SK-N-SH treated with all-trans-retinoic acid at 6 μM for 48 hours (cell line): Measurements from ENCODE around the gene NCL.

Source experiments
- ATAC-seq: fragments of 200-7000 bp; cut with Tn5 transposase; 3 replicates; pipeline ENCODE4 v1.9.1; 2020; ENCODE audit warnings: mild to moderate bottlenecking, moderate library complexity
- ARNTL ChIP-seq: fragments of 450-650 bp; formaldehyde crosslinking; IDR thresholded peaks from 2 replicates; pipeline ENCODE4 v1.5.0; 2020; ENCODE audit warnings: low read depth, mild to moderate bottlenecking, moderate library complexity, borderline replicate concordance
- BACH2 ChIP-seq: fragments of 250-450 bp; sonication (Bioruptor Pico); IDR thresholded peaks from 2 replicates; pipeline ENCODE4 v1.9.0; 2021; ENCODE audit warnings: mild to moderate bottlenecking, borderline replicate concordance
- CREB5 ChIP-seq: fragments of 250-450 bp; sonication (Bioruptor Pico); IDR thresholded peaks from 2 replicates; pipeline ENCODE4 v1.5.1; 2020; ENCODE audit warnings: low read depth, mild to moderate bottlenecking, moderate library complexity
- CSDC2 ChIP-seq: fragments of 250-450 bp; sonication (Bioruptor Pico); IDR thresholded peaks from 2 replicates; pipeline ENCODE4 v1.5.0; 2020; ENCODE audit warnings: mild to moderate bottlenecking, moderate library complexity
- CSRNP3 ChIP-seq: fragments of 250-450 bp; sonication (Bioruptor Pico); IDR thresholded peaks from 2 replicates; pipeline ENCODE4 v1.5.1; 2021; ENCODE audit warnings: mild to moderate bottlenecking, moderate library complexity
- ESRRG ChIP-seq: fragments of 250-450 bp; sonication (Bioruptor Pico); IDR thresholded peaks from 2 replicates; pipeline ENCODE4 v1.6.1; 2021; ENCODE audit warnings: mild to moderate bottlenecking
- GLIS3 ChIP-seq: fragments of 250-450 bp; sonication (Bioruptor Pico); IDR thresholded peaks from 2 replicates; pipeline ENCODE4 v1.5.0; 2020; ENCODE audit warnings: mild to moderate bottlenecking, moderate library complexity
- ISL1 ChIP-seq: fragments of 250-450 bp; sonication (Bioruptor Pico); IDR thresholded peaks from 2 replicates; pipeline ENCODE4 v2.1.2; 2022; ENCODE audit warnings: mild to moderate bottlenecking, moderate library complexity
- OSR1 ChIP-seq: fragments of 250-450 bp; sonication (Bioruptor Pico); IDR thresholded peaks from 2 replicates; pipeline ENCODE4 v1.8.0; 2022; ENCODE audit warnings: moderate library complexity, mild to moderate bottlenecking, inconsistent platforms
- PATZ1 ChIP-seq: fragments of 250-450 bp; sonication (Bioruptor Pico); IDR thresholded peaks from 2 replicates; pipeline ENCODE4 v1.8.0; 2020; ENCODE audit warnings: mild to moderate bottlenecking, moderate library complexity, borderline replicate concordance
- POU6F1 ChIP-seq: fragments of 250-450 bp; sonication (Bioruptor Pico); IDR thresholded peaks from 2 replicates; pipeline ENCODE4 v1.8.0; 2021; ENCODE audit warnings: low read depth, mild to moderate bottlenecking, moderate library complexity, borderline replicate concordance
- PPARA ChIP-seq: fragments of 250-450 bp; sonication (Bioruptor Pico); IDR thresholded peaks from 2 replicates; pipeline ENCODE4 v1.5.0; 2020; ENCODE audit warnings: mild to moderate bottlenecking, borderline replicate concordance
- RARB ChIP-seq: fragments of 250-450 bp; sonication (Bioruptor Pico); IDR thresholded peaks from 2 replicates; pipeline ENCODE4 v1.8.0; 2021; ENCODE audit warnings: mild to moderate bottlenecking, moderate library complexity
- SNAI2 ChIP-seq: fragments of 250-450 bp; sonication (Bioruptor Pico); IDR thresholded peaks from 2 replicates; pipeline ENCODE4 v1.5.0; 2020; ENCODE audit warnings: mild to moderate bottlenecking, moderate library complexity
- TCF4 ChIP-seq: fragments of 250-450 bp; sonication (Bioruptor Pico); IDR thresholded peaks from 2 replicates; pipeline ENCODE4 v1.8.0; 2021; ENCODE audit warnings: mild to moderate bottlenecking, moderate library complexity, borderline replicate concordance
- TOX ChIP-seq: fragments of 250-450 bp; sonication (Bioruptor Pico); IDR thresholded peaks from 2 replicates; pipeline ENCODE4 v1.8.0; 2021; ENCODE audit warnings: mild to moderate bottlenecking, moderate library complexity, borderline replicate concordance
- ZC3H10 ChIP-seq: fragments of 250-450 bp; sonication (Bioruptor Pico); IDR thresholded peaks from 2 replicates; pipeline ENCODE4 v1.5.1; 2021; ENCODE audit warnings: mild to moderate bottlenecking, moderate library complexity
- ZFP3 ChIP-seq: fragments of 250-450 bp; sonication (Bioruptor Pico); IDR thresholded peaks from 2 replicates; pipeline ENCODE4 v1.5.0; 2020; ENCODE audit warnings: mild to moderate bottlenecking, moderate library complexity
- ZFP30 ChIP-seq: fragments of 450-650 bp; formaldehyde crosslinking; IDR thresholded peaks from 2 replicates; pipeline ENCODE4 v1.5.0; 2022; ENCODE audit warnings: mild to moderate bottlenecking, moderate library complexity
- ZNF565 ChIP-seq: fragments of 450-650 bp; formaldehyde crosslinking; conservative IDR thresholded peaks from 2 replicates; pipeline ENCODE4 v1.5.0; 2020; ENCODE audit warnings: low read depth, mild to moderate bottlenecking, moderate library complexity
- ZNF70 ChIP-seq: fragments of 450-650 bp; formaldehyde crosslinking; IDR thresholded peaks from 2 replicates; pipeline ENCODE4 v1.5.0; 2020; ENCODE audit warnings: mild to moderate bottlenecking, moderate library complexity
- TF ChIP-seq, protein P1 (sequence below): fragments of 250-450 bp; sonication (Bioruptor Pico); IDR thresholded peaks from 2 replicates; pipeline ENCODE4 v1.5.0; 2020; ENCODE audit warnings: mild to moderate bottlenecking, moderate library complexity

The NCL gene

GRCh38 chr2:231418820-231419640, 45.3 kb downstream of the NCL start:
- ATAC-seq = no peak
- TF ChIP-seq ESRRG (CRISPR knock-in tag) (no peak), OSR1 (no peak), ARNTL (CRISPR knock-in tag) (no peak), ZC3H10 (no peak), SNAI2 (CRISPR knock-in tag) (no peak), TOX (CRISPR knock-in tag) (no peak), CSRNP3 (CRISPR knock-in tag) (no peak), GLIS3 (no peak), ZNF565 (CRISPR knock-in tag) (no peak), PPARA (no peak), BACH2 (CRISPR knock-in tag) (no peak), ZFP3 (CRISPR knock-in tag) (no peak), PATZ1 (CRISPR knock-in tag) (no peak), TCF4 (CRISPR knock-in tag) (no peak), CREB5 (no peak), ZFP30 (CRISPR knock-in tag) (no peak), ZNF70 (CRISPR knock-in tag) (no peak), ISL1 (CRISPR knock-in tag) (no peak)
- TF ChIP-seq, protein P1, sequence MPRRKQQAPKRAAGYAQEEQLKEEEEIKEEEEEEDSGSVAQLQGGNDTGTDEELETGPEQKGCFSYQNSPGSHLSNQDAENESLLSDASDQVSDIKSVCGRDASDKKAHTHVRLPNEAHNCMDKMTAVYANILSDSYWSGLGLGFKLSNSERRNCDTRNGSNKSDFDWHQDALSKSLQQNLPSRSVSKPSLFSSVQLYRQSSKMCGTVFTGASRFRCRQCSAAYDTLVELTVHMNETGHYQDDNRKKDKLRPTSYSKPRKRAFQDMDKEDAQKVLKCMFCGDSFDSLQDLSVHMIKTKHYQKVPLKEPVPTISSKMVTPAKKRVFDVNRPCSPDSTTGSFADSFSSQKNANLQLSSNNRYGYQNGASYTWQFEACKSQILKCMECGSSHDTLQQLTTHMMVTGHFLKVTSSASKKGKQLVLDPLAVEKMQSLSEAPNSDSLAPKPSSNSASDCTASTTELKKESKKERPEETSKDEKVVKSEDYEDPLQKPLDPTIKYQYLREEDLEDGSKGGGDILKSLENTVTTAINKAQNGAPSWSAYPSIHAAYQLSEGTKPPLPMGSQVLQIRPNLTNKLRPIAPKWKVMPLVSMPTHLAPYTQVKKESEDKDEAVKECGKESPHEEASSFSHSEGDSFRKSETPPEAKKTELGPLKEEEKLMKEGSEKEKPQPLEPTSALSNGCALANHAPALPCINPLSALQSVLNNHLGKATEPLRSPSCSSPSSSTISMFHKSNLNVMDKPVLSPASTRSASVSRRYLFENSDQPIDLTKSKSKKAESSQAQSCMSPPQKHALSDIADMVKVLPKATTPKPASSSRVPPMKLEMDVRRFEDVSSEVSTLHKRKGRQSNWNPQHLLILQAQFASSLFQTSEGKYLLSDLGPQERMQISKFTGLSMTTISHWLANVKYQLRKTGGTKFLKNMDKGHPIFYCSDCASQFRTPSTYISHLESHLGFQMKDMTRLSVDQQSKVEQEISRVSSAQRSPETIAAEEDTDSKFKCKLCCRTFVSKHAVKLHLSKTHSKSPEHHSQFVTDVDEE = no peak

DNA sequence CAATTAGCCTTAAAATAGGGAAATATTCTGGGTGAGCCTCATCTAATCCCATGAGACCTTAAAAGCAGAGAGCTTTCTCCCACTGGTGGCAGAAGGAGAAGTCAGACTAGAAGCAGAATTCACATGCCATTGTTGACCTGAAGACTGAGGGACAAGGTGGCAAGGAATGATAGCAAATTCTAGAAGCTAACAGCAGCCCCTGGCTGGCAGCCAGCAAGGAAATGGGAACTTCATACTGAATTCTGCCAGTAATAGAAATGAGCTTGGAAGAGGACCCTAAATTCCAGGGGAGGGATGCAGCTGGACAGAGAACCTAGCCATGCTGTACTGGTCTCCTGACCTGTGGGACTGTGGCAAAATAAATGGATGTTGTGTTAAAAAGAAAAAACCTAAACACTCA, 49.3 kb downstream of the NCL start:
- no peak for TF ChIP-seq ZFP30 (CRISPR knock-in tag)
- TF ChIP-seq TOX (CRISPR knock-in tag) = no peak
- no peak for ATAC-seq

DNA sequence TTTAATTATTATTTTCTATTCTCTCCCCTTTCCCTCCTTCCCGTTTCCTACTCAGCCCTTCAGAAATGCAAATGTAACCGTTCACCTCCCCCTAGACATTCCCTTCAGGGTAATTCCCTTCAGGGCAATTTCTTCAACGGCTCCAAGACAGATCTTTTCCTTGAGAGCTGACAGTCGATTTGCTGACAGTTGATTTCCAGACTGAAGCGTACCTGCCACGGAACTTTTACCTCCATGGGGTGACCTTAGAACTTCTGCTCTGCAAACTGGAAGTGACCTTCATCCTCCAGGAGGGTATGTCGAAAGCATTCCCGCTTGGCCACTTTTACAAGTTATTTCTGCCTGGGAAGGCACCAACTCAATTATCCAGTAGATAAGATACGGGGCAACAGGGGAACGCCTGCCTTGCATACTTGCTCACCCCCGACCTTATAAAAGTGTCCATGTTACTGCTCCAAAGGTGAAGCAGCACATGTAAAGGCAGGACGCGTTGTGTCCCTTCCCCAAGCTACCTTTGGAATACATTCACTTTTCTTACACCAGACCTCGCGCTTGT, 50.3 kb downstream of the NCL start:
- no peak for ATAC-seq
- no peak for TF ChIP-seq CSDC2 (CRISPR knock-in tag)
- TF ChIP-seq PPARA = no peak

DNA sequence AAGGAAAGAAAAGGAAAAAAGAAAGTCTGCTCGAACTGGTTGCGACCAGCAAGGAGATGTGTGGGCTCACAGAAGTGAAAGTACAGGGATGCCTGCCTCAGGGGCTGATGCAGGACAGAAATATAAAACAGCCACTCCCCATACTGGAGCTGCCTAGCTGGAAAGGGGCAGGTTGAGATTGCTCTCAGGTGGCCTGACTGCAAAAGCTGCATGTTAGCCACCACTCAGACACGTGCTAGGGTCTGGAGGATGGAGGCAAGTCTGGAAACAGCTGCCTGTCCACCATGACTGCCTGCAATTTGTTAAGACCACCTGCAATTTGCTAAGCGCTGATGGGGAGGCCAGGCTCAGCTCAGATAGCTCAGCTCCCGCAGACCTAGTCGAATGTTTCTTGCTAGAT, 50.8 kb downstream of the NCL start:
- TF ChIP-seq ZNF565 (CRISPR knock-in tag) (no peak), CREB5 (no peak), ZNF70 (CRISPR knock-in tag) (no peak), CSDC2 (CRISPR knock-in tag) (no peak), POU6F1 (no peak), PATZ1 (CRISPR knock-in tag) (no peak), ZFP3 (CRISPR knock-in tag) (no peak), TOX (CRISPR knock-in tag) (no peak), BACH2 (CRISPR knock-in tag) (no peak), RARB (CRISPR knock-in tag) (no peak), PPARA (no peak), ZFP30 (CRISPR knock-in tag) (no peak), ESRRG (CRISPR knock-in tag) (no peak)
- ATAC-seq = no peak
